KMS-11 (cell line): Measurements from ENCODE around the gene FBXO17.

Source experiments
- H2AFZ ChIP-seq: fragments of 200-600 bp; sonication (generic); 2 replicates; pipeline ENCODE4 v1.6.1; 2016; ENCODE audit warnings: antibody characterized with exemption, mixed run types, low read depth
- H3K27ac ChIP-seq: fragments of 200-600 bp; sonication (generic); 2 replicates; pipeline ENCODE4 v1.6.1; 2016; ENCODE audit warnings: mild to moderate bottlenecking, mixed run types
- H3K27me3 ChIP-seq: fragments of 200-600 bp; sonication (generic); 2 replicates; pipeline ENCODE4 v1.6.1; 2017; ENCODE audit warnings: mild to moderate bottlenecking, low read depth, mixed run types, moderate library complexity; ENCODE audit not compliant: insufficient read depth
- H3K36me3 ChIP-seq: fragments of 200-600 bp; sonication (generic); 2 replicates; pipeline ENCODE4 v1.6.1; 2017; ENCODE audit warnings: mild to moderate bottlenecking, mixed run types; ENCODE audit not compliant: insufficient read depth
- H3K4me1 ChIP-seq: fragments of 200-600 bp; sonication (generic); 2 replicates; pipeline ENCODE4 v1.6.1; 2016; ENCODE audit warnings: mild to moderate bottlenecking, low read depth, mixed run types; ENCODE audit not compliant: poor library complexity, severe bottlenecking
- H3K4me2 ChIP-seq: fragments of 200-600 bp; sonication (generic); 2 replicates; pipeline ENCODE4 v1.7.0; 2016; ENCODE audit warnings: mild to moderate bottlenecking, mixed run types
- H3K4me3 ChIP-seq: fragments of 200-600 bp; sonication (generic); IDR thresholded peaks from 2 replicates; pipeline ENCODE4 v1.6.1; 2017; ENCODE audit warnings: low read depth, low read length, mixed read lengths; ENCODE audit not compliant: insufficient read depth
- H3K79me2 ChIP-seq: fragments of 200-600 bp; sonication (generic); 2 replicates; pipeline ENCODE4 v1.6.1; 2016; ENCODE audit warnings: low read depth, mixed run types; ENCODE audit not compliant: insufficient read depth
- H3K9ac ChIP-seq: fragments of 200-600 bp; sonication (generic); 2 replicates; pipeline ENCODE4 v1.6.1; 2016; ENCODE audit warnings: mild to moderate bottlenecking, mixed run types
- H4K20me1 ChIP-seq: fragments of 200-600 bp; sonication (generic); 2 replicates; pipeline ENCODE4 v1.6.1; 2016; ENCODE audit warnings: mild to moderate bottlenecking, mixed run types; ENCODE audit not compliant: insufficient read depth
- TF ChIP-seq, protein P1 (sequence below): fragments of 200-600 bp; sonication (generic); conservative IDR thresholded peaks from 2 replicates; pipeline ENCODE4 v1.6.1; 2017; ENCODE audit warnings: low read depth, mild to moderate bottlenecking, antibody characterized with exemption, low read length, moderate library complexity, mixed read lengths

Gene FBXO17

DNA sequence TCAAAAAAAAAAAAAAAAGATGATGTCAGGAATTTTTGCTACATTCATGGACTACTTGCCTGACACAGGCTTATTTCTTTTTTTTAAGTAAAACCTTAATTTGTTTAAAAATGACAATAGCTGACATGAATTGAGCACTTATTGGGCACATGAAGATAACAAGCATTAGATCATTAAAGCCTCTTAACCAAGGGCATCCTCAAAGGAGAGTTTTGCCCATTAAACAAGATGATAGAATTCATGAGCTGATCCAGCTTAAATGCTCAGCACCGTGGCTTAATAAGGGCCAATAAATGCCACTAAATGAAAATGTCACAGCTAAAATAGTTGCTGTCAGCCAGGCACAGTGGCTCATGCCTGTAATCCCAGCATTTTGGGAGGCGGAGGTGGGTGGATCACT is 19.3 kb downstream of the FBXO17 start:
- Histone ChIP-seq H3K4me1 (peaks cover 4% of the 10 kb centered on the region), H3K27me3 (no peaks in the 10 kb centered on the region), H3K9ac (no peak overlapping the region), H3K27ac (no peak overlapping the region), H3K36me3 (no peaks in the 10 kb centered on the region), H3K4me2 (no peak overlapping the region), H3K4me3 (no peak overlapping the region), H4K20me1 (no peaks in the 10 kb centered on the region), H3K79me2 (no peaks in the 10 kb centered on the region), H2AFZ (no peak overlapping the region)
- TF ChIP-seq, protein P1, sequence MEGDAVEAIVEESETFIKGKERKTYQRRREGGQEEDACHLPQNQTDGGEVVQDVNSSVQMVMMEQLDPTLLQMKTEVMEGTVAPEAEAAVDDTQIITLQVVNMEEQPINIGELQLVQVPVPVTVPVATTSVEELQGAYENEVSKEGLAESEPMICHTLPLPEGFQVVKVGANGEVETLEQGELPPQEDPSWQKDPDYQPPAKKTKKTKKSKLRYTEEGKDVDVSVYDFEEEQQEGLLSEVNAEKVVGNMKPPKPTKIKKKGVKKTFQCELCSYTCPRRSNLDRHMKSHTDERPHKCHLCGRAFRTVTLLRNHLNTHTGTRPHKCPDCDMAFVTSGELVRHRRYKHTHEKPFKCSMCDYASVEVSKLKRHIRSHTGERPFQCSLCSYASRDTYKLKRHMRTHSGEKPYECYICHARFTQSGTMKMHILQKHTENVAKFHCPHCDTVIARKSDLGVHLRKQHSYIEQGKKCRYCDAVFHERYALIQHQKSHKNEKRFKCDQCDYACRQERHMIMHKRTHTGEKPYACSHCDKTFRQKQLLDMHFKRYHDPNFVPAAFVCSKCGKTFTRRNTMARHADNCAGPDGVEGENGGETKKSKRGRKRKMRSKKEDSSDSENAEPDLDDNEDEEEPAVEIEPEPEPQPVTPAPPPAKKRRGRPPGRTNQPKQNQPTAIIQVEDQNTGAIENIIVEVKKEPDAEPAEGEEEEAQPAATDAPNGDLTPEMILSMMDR: no peak

DNA sequence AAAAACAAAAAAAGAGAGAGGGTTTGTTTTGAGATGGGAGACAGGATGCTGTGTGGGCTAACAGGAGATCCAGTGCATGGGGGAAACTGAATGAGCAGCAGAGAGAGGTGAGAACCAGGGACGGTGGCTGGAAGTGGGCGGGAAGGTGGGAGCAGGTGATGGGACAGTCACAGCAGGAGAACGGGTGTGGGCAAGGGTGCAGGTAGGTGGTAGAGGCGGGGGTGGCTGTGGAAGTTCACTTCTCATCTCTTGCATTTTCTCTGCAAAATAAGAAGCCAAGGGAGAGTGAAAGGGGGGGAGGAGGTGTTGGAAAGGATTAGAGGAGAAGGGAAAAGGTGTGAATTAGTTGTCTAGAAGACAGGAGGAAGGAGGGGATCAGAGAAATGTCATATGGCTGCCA is 21.9 kb downstream of the FBXO17 start:
- Histone ChIP-seq H3K4me3 (no peak overlapping the region), H3K79me2 (no peaks in the 10 kb centered on the region), H3K36me3 (no peaks in the 10 kb centered on the region), H4K20me1 (no peaks in the 10 kb centered on the region), H3K4me1 (peaks cover 4% of the 10 kb centered on the region), H3K9ac (no peak overlapping the region), H3K4me2 (no peak overlapping the region), H3K27me3 (no peaks in the 10 kb centered on the region; the same call in 1 of the 2 replicates), H3K27ac (no peak overlapping the region), H2AFZ (no peak overlapping the region)
- TF ChIP-seq, protein P1: no peak

DNA sequence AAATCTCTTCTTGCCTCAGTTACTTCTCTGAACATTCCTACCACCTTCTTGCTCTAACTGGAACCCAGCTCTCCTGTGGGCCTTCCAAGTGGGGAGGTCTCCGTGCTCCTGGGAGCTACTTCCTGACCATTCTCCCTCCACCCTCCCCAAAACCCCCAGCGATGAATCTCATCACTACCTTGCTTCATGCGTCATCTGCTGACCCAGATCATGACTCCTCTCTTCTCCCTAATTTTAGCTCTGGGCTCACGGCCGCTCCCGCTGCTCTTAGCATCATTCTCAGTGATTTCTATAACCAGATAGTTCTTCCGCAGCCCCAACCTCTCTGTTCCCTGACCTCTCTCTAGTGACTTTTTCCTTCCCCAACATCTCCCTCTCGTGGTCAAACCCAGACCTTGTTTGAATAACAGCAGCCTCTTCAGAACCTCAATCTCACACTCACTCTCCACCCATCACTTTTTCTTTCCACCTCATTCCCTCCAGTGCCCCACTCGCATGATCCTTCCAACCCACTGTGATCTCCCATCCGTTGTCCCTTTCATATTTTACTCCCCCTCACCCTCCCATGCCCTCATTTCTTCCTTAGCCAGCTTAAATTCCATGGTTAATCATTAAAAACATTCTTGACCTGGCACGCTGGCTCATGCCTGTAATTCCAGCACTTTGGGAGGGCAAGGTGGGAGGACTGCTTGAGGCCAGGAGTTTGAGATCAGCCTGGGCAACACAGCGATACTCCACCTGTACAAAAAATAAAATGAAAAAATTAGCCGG is 23.0 kb downstream of the FBXO17 start:
- Histone ChIP-seq H3K4me2 (peak overlapping the region; percentile 18), H3K36me3 (no peaks in the 10 kb centered on the region)
- TF ChIP-seq, protein P1: peak; percentile 72

DNA sequence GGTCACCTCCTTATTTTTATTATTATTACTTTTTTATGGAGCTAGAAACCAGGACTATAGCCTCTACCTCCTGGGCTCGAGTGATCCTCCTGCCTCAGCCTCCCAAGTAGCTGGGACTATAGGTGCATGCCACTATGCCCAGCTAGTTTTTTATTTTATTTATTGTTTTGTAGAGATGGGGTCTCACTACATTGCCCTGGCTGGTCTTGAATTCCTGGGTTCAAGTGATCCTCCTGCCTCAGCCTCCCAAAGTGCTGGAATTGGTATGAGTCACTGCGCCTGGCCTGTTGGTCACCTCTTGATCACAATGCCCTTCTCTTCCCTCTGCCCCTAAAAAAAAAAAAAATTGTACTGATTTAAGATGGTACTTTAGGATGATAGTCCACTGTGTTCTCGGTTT is 24.4 kb downstream of the FBXO17 start:
- H3K4me1 ChIP-seq: peaks cover 4% of the 10 kb centered on the region
- H3K36me3 ChIP-seq: no peaks in the 10 kb centered on the region
- H3K9ac ChIP-seq: no peak overlapping the region
- no peak overlapping the region for H2AFZ ChIP-seq
- no peak overlapping the region for H3K4me3 ChIP-seq
- H3K27me3 ChIP-seq: peaks cover 17% of the 10 kb centered on the region; the same call in 1 of the 2 replicates
- H3K79me2 ChIP-seq: no peaks in the 10 kb centered on the region
- H3K27ac ChIP-seq: no peak overlapping the region
- H4K20me1 ChIP-seq: no peaks in the 10 kb centered on the region
- TF ChIP-seq, protein P1: no peak
- H3K4me2 ChIP-seq: no peak overlapping the region

More for the DNA sequence above, 23.0 kb downstream of the FBXO17 start:
- H2AFZ ChIP-seq: peak overlapping the region; percentile 65; the same call in 1 of the 2 replicates
- H3K4me1 ChIP-seq: peaks cover 4% of the 10 kb centered on the region
- H4K20me1 ChIP-seq: no peaks in the 10 kb centered on the region
- no peak overlapping the region for H3K27ac ChIP-seq
- H3K4me3 ChIP-seq: no peak overlapping the region
- no peaks in the 10 kb centered on the region for H3K79me2 ChIP-seq
- peaks cover 5% of the 10 kb centered on the region; the same call in 1 of the 2 replicates for H3K27me3 ChIP-seq
- H3K9ac ChIP-seq: no peak overlapping the region
